Measurements from ENCODE around the gene ACADSB.

Gene ACADSB

GRCh38 chr10:123062726-123063125 is 53.9 kb downstream of the ACADSB start:
- H3K27ac ChIP-seq = no peak overlapping the region
- TF ChIP-seq CTCF (IDR thresholded peaks at IDR 0.05) (no peak), ZFX (IDR thresholded peaks at IDR 0.05; ENCODE audit: borderline replicate concordance) (no peak)

- no peak overlapping the region for H3K27ac ChIP-seq
Measured at GRCh38 chr10:123068087-123068853, 59.5 kb downstream of the ACADSB start.

GRCh38 chr10:123069246-123069986 is 60.6 kb downstream of the ACADSB start:
- no peak for TF ChIP-seq CTCF (IDR thresholded peaks at IDR 0.05)
- TF ChIP-seq ZFX (IDR thresholded peaks at IDR 0.05; ENCODE audit: borderline replicate concordance) = no peak
- no peak overlapping the region for H3K27ac ChIP-seq

More at GRCh38 chr10:123068087-123068853, 59.5 kb downstream of the ACADSB start:
- no peak for TF ChIP-seq ZFX (IDR thresholded peaks at IDR 0.05; ENCODE audit: borderline replicate concordance)
- TF ChIP-seq CTCF (IDR thresholded peaks at IDR 0.05) = no peak

GRCh38 chr10:123073187-123073586 is 64.4 kb downstream of the ACADSB start:
- TF ChIP-seq CTCF (IDR thresholded peaks at IDR 0.05) = no peak
- TF ChIP-seq ZFX (IDR thresholded peaks at IDR 0.05; ENCODE audit: borderline replicate concordance) = no peak
- H3K27ac ChIP-seq = no peak overlapping the region

- H3K27ac ChIP-seq = no peak overlapping the region
Measured at GRCh38 chr10:123074215-123074614, 65.4 kb downstream of the ACADSB start.

GRCh38 chr10:123081896-123082295 is 73.1 kb downstream of the ACADSB start:
- TF ChIP-seq CTCF (IDR thresholded peaks at IDR 0.05) = no peak
- H3K27ac ChIP-seq = no peak overlapping the region

More at GRCh38 chr10:123074215-123074614, 65.4 kb downstream of the ACADSB start:
- TF ChIP-seq CTCF (IDR thresholded peaks at IDR 0.05) (no peak), ZFX (IDR thresholded peaks at IDR 0.05; ENCODE audit: borderline replicate concordance) (no peak)

- TF ChIP-seq ZFX (IDR thresholded peaks at IDR 0.05; ENCODE audit: borderline replicate concordance) (no peak), CTCF (IDR thresholded peaks at IDR 0.05) (no peak)
- no peak overlapping the region for H3K27ac ChIP-seq
Measured at GRCh38 chr10:123083811-123084210, 75.0 kb downstream of the ACADSB start.

All from 22Rv1 (cell line).